Measurements from ENCODE around the gene PPP1CB.

- TF ChIP-seq, protein P1, sequence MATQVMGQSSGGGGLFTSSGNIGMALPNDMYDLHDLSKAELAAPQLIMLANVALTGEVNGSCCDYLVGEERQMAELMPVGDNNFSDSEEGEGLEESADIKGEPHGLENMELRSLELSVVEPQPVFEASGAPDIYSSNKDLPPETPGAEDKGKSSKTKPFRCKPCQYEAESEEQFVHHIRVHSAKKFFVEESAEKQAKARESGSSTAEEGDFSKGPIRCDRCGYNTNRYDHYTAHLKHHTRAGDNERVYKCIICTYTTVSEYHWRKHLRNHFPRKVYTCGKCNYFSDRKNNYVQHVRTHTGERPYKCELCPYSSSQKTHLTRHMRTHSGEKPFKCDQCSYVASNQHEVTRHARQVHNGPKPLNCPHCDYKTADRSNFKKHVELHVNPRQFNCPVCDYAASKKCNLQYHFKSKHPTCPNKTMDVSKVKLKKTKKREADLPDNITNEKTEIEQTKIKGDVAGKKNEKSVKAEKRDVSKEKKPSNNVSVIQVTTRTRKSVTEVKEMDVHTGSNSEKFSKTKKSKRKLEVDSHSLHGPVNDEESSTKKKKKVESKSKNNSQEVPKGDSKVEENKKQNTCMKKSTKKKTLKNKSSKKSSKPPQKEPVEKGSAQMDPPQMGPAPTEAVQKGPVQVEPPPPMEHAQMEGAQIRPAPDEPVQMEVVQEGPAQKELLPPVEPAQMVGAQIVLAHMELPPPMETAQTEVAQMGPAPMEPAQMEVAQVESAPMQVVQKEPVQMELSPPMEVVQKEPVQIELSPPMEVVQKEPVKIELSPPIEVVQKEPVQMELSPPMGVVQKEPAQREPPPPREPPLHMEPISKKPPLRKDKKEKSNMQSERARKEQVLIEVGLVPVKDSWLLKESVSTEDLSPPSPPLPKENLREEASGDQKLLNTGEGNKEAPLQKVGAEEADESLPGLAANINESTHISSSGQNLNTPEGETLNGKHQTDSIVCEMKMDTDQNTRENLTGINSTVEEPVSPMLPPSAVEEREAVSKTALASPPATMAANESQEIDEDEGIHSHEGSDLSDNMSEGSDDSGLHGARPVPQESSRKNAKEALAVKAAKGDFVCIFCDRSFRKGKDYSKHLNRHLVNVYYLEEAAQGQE (IDR thresholded peaks at IDR 0.05; ENCODE audit: low read depth, low read length), result no peak
- TF ChIP-seq POLR2AphosphoS5 (IDR thresholded peaks at IDR 0.05; ENCODE audit: low read depth, low read length) (no peak), FOSL2 (IDR thresholded peaks at IDR 0.05; ENCODE audit: borderline replicate concordance, low read depth) (no peak), CTCF (IDR thresholded peaks at IDR 0.05) (no peak), RAD21 (IDR thresholded peaks at IDR 0.05; ENCODE audit: low read length) (no peak), EZH2phosphoT487 (IDR thresholded peaks at IDR 0.05; ENCODE audit: borderline replicate concordance, low read depth) (no peak), EP300 (IDR thresholded peaks at IDR 0.05; ENCODE audit: borderline replicate concordance in 1 of 2, low read depth in 1 of 2, low read length in 1 of 2) (no peak)
- TF ChIP-seq, protein P2, sequence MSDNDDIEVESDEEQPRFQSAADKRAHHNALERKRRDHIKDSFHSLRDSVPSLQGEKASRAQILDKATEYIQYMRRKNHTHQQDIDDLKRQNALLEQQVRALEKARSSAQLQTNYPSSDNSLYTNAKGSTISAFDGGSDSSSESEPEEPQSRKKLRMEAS (IDR thresholded peaks at IDR 0.05; ENCODE audit: low read depth), result no peak
These were observed 16.8 kb downstream of the PPP1CB start for GRCh38 chr2:28768422-28768821.

Data from SK-N-SH (cell line).